GM20431 (cell line): ENCODE data around the gene MEPCE.
"Not testable (repeated sequence)": the region's sequence is repeated elsewhere in the genome, so short reads cannot be mapped to it uniquely, and the experiment has no call there.

ENCODE experiments used
- in situ Hi-C: fragments of 300-500 bp; cut with MseI, MboI; formaldehyde crosslinking; loops from one replicate; pipeline ENCODE4 v1.15.0; 2020; ENCODE audit warnings: low sequenced_read_pairs; ENCODE audit not compliant: unreplicated experiment

The MEPCE gene

GRCh38 chr7:100432621-100433275 lies 3.1 kb downstream of the MEPCE start:
- in situ Hi-C loops = no loop called here

DNA sequence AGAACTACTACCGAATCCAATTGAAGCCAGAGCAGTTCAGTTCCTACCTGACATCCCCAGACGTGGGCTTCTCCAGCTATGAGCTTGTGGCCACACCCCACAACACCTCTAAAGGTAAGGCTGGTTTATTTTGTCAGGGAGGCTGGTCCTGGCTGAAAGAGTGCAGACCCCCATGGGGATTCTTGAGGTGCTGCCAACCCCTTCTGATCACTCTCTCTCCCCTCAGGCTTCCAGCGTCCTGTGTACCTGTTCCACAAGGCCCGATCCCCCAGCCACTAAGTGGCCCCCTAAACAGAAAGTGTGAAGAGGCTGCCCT lies 3.6 kb downstream of the MEPCE start:
- in situ Hi-C loops = no loop called here

DNA sequence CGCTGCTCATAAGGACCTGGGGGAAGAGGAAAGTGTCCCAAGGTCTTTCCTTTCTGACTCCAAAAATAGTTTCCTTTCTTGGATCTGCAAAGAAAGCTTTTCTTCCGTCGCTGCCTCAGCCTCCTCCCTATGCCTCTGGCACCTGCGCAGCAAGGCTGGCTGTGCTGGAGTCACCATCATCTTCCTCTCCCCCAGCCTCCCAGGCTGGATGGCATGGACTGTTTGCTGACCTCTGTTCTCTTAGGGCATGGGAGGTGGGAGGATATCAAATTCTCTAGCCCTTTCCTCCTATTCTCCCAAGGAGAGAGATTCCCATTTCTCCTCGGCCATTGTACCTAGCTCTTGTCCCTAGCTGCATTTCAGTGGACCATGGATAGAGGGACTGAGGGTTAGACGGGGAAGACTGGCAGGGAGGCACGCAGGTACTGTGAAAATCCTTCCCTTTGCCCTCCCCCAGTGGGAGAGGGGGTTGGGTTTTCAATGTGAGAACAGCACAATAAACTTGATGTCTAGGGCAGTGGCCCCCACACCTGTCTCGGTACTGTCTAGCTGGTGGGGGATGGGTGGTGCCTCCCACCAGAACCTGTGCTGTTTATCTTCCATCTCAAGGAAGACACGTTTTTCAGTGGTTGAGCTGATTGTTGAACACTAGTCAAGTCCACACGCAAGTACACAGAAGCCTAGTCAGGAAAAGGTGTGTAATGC lies 4.1 kb downstream of the MEPCE start:
- in situ Hi-C loops = no loop called here

- in situ Hi-C loops = no loop called here
These were observed 4.9 kb downstream of the MEPCE start for GRCh38 chr7:100434297-100435144.

DNA sequence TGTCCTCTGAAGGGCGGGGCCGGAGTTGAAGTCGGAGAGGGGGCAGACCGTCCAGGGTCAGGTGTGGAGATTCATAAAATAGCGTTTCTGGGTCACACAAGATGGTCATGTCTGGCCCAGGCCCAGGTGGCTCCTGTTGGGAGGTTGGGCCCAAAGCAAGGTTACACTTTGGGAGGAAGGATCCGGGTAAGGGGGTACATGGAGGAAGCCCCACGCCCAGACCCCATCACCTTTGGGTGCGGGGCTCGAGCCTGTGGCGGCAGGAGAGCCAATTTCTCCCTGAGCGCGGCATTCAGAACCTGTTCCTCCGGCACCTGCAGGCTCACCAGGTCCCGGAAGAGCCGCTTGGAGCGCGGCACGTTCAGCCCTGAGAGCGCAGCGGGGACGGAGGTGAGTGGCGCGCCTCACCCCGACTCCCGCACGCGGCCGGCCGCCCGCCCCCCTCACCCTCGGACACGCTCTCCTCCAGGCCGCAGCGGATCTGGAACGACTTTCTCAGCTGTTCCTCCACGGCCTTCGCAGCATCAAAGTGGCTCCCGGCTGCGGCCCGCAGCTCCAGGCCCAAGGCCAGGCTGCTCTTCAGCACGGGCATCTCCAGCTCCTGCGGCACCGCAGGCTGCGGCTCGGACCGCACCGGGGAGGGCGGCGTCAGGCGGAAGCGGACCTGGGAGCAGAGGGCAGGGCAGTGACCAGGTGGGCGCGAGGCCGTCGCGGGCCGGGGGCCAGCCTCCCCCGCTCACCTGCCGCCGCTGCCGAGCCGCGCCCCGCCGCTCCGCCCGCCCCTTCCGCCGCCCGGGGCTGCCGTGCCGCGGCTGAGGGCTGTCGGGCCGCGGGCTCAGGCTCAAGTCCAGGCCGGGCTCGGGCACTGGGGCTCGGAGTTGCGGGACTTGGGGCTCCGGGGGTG lies 6.0 kb downstream of the MEPCE start:
- in situ Hi-C loops = no loop called here

GRCh38 chr7:100437150-100438100 lies 7.8 kb downstream of the MEPCE start:
- in situ Hi-C loops = no loop called here

DNA sequence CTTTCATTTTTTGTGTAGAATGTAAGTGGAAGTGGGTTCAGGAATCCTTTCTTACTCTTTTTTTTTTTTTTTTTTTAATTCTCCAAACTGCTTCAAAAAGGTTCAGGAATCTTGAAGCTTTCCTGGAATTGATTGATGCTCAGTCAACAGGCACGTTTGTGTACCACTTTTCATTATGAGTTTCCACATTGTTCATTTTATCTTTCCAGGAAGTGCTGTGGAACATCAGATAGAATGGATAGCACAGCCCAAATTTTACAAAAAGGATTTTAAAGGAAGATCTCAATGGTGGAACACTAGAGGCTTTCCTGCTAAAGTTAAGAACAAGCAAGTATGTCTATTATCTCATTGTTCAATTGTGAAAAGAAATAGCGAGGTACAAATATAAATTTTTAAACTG lies 8.5 kb downstream of the MEPCE start:
- in situ Hi-C loops = no loop called here

GRCh38 chr7:100438731-100439130 lies 9.1 kb downstream of the MEPCE start:
- in situ Hi-C loops = not testable (repeated sequence)

- in situ Hi-C loops = not testable (repeated sequence)
These were observed 9.6 kb downstream of the MEPCE start for GRCh38 chr7:100439244-100439643.

DNA sequence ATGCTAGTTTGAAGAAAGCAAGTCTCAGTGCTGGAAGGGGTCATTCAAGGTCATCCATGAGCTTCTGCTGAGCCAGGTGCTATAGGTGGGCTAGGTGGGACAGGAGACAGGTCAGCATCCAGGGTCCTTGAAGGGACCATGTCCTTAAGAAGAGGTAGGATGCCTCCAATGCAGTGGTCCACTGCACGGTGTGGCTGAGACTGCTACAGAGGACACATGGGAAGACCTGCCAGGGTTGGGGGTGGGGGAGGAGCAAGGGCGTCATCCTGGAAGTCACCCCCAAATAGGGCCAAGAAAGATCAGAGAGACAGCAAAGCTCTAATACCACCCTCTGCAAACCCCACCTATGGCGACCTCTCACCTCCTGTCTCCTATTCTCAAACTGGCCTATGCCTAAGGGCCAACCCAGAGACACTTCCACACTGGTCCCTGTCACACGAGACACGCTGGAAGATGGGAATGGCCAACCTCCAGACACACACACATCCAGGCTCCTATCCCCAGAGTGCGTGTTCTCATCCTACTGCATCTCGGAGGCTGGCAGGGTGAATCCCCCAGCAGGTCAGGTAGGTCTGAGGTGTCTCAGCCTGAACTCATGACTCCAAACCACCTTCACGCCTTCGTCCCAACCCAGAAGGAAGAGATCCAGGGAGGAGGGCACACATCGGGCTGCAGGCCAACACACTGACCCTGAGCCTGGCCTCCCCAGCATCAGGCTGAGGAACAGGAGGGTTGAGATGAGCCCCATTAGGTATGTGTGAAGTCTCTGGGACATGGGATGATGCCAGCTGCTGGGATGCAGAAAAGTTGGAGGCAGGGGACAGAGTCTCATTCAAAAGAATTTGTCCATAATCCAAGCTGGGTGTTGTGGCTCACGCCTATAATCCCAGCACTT lies 12.3 kb downstream of the MEPCE start:
- in situ Hi-C loops = no loop called here

- in situ Hi-C loops = no loop called here
These were observed 13.6 kb downstream of the MEPCE start for GRCh38 chr7:100443096-100443840.

GRCh38 chr7:100444311-100445278 lies 15.0 kb downstream of the MEPCE start:
- in situ Hi-C loops = no loop called here

DNA sequence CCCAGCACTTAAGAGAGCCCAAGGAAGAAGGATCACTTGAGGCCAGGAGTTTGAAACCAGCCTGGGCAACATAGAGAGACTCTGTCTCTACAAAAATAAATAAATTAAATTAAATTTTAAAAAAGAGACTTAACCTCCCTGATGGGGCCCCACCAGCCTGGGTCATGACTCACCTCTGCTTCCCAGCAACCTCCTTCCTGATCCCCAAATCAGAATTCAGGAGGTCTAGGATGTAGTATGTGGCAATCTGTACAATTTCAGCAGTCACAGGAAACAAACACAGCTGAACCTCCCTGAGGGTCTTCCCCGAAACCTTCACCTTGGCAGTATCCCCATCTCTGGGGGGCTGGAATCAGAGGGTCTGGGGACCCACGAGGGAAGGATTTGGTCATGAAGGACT lies 16.4 kb downstream of the MEPCE start:
- in situ Hi-C loops = no loop called here

- in situ Hi-C loops = not testable (repeated sequence)
These were observed 17.7 kb downstream of the MEPCE start for GRCh38 chr7:100447363-100447762.

DNA sequence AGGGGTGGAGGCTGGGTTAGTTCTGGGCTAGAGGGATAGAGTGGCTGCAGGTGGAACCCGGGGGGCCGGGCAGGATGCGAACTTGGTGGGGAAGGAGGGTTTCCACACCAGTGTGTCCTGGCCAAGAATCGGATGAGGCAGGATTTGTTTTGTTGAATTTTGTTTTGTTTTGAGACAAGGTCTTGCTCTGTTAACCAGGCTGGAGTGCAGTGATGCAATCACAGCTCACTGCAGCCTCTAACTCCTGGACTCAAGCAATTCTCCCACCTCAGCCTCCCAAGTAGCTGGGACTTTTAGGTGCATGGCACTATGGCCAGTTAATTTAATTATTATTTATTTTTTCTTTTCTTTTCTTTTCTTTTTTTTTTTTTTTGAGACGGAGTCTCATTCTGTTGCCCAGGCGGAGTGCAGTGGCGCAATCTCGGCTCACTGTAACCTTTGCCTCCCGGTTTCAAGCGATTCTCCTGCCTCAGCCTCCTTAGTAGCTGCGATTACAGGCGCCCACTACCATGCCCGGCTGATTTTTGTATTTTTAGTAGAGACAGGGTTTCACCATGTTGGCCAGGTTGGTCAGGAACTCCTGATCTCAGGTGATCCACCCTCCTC lies 19.7 kb downstream of the MEPCE start:
- in situ Hi-C loops = no loop called here

GRCh38 chr7:100452513-100452912 lies 22.9 kb downstream of the MEPCE start:
- in situ Hi-C loops = no loop called here
